SK-MEL-5 (cell line): ENCODE data around the gene CD4. TPM values are rescaled to one million over a fixed set of nuclear protein-coding genes. Genes with fewer than 3 reads are reported as not detected.
"Not testable (repeated sequence)": the region's sequence is repeated elsewhere in the genome, so short reads cannot be mapped to it uniquely, and the experiment has no call there.

Source experiments
- DNase-seq: peaks from one replicate; pipeline ENCODE4 v3.0.0-alpha.2; 2016; ENCODE audit warnings: low read depth, low spot score
- in situ Hi-C: cut with HindIII; loops from 2 replicates; pipeline ENCODE4 v1.10.0; 2016; ENCODE audit warnings: low sequenced_read_pairs, high pct_unique_total_duplicates, low pct_unique_long_range_greater_than_20kb
- total RNA-seq: library from RNA; depleted of rRNA; stranded (reverse); fragments of >200 nt; shearing (Covaris generic); gene quantifications from 2 replicates; pipeline ENCODE4 v1.2.3, GENCODE V29; 2014

The CD4 gene
- total RNA-seq, 1 experiment from 2014 or later: 0.05 TPM

GRCh38 chr12:6849427-6849826, 60.1 kb downstream of the CD4 start:
- in situ Hi-C loops: no loop called here
- DNase-seq: no peak

GRCh38 chr12:6849976-6850560, 60.7 kb downstream of the CD4 start:
- DNase-seq: no peak
- in situ Hi-C loops: no loop called here

- in situ Hi-C loops: no loop called here
- no peak for DNase-seq
These were observed 61.4 kb downstream of the CD4 start for GRCh38 chr12:6850796-6851152.

GRCh38 chr12:6851153-6851920, 62.0 kb downstream of the CD4 start, which contains the start of gene CDCA3:
Gene CDCA3 (minus strand): TSS chr12:6851286. CDS start chr12:6850952, 334 bp downstream.
- in situ Hi-C loops: no loop called here
- peak; percentile 99 for DNase-seq

- DNase-seq: peak; percentile 100
- in situ Hi-C loops: no loop called here
These were observed 62.8 kb downstream of the CD4 start, which contains the start of gene USP5 for GRCh38 chr12:6851921-6852650. Gene USP5 (plus strand): TSS chr12:6852150. CDS start chr12:6852180, 30 bp downstream.

- in situ Hi-C loops: no loop called here
- DNase-seq: no peak
These were observed 63.5 kb downstream of the CD4 start for GRCh38 chr12:6852651-6853354.

GRCh38 chr12:6853626-6854025, 64.3 kb downstream of the CD4 start:
- in situ Hi-C loops: no loop called here
- no peak for DNase-seq

GRCh38 chr12:6854036-6854435, 64.7 kb downstream of the CD4 start:
- in situ Hi-C loops: no loop called here

GRCh38 chr12:6855322-6855721, 66.0 kb downstream of the CD4 start:
- no peak for DNase-seq
- in situ Hi-C loops: no loop called here

More at GRCh38 chr12:6854036-6854435, 64.7 kb downstream of the CD4 start:
- DNase-seq: no peak

GRCh38 chr12:6858799-6859198, 69.5 kb downstream of the CD4 start:
- in situ Hi-C loops: no loop called here
- no peak for DNase-seq

GRCh38 chr12:6860116-6860515, 70.8 kb downstream of the CD4 start:
- no peak for DNase-seq
- in situ Hi-C loops: no loop called here

- in situ Hi-C loops: no loop called here
- DNase-seq: no peak
These were observed 71.6 kb downstream of the CD4 start for GRCh38 chr12:6860942-6861341.

GRCh38 chr12:6861391-6861790, 72.1 kb downstream of the CD4 start:
- DNase-seq: no peak
- in situ Hi-C loops: no loop called here

GRCh38 chr12:6863033-6863432, 73.7 kb downstream of the CD4 start:
- in situ Hi-C loops: no loop called here

GRCh38 chr12:6863586-6864321, 74.4 kb downstream of the CD4 start:
- no peak for DNase-seq
- in situ Hi-C loops: no loop called here

More at GRCh38 chr12:6863033-6863432, 73.7 kb downstream of the CD4 start:
- no peak for DNase-seq

- DNase-seq, in situ Hi-C loops: not testable (repeated sequence)
These were observed 76.0 kb downstream of the CD4 start for GRCh38 chr12:6865307-6865706.

- no peak for DNase-seq
- in situ Hi-C loops: no loop called here
These were observed 77.0 kb downstream of the CD4 start for GRCh38 chr12:6866163-6866919.
